NCI-H2029 (cell line): Measurements from ENCODE around the gene ETFRF1.

Source experiments
- DNase-seq: peaks from one replicate; lab custom pipeline; 2025; lab: John Stamatoyannopoulos, UW

Gene ETFRF1

GRCh38 chr12:25195056-25195971 lies at the start of gene ETFRF1, which contains the start of gene DNAI7:
ETFRF1 (plus strand) TSS chr12:25195237; CDS start chr12:25203957, 8,720 bp downstream.
DNAI7 (minus strand) TSS chr12:25195160; CDS start chr12:25195078, 82 bp downstream.
- peak; percentile 94 for DNase-seq

DNA sequence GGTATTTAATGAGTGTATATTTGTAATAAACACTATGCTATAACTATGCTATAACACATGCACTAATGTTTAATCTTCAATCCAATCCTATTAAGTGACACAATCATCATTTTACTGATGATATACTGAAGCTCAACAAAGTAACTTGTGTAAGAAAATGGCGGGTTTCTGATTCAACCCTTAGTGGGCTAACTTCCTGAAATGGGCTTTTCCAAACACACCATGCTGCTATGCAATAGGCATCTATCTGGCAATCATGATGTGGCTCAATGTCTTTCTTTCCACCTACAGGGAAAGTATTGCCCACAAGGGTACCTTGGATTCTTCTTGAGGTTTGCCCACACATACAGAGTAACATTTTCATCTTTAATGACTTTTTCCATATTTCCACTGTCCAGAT lies 48.4 kb upstream of the ETFRF1 start:
- DNase-seq, result no peak

DNA sequence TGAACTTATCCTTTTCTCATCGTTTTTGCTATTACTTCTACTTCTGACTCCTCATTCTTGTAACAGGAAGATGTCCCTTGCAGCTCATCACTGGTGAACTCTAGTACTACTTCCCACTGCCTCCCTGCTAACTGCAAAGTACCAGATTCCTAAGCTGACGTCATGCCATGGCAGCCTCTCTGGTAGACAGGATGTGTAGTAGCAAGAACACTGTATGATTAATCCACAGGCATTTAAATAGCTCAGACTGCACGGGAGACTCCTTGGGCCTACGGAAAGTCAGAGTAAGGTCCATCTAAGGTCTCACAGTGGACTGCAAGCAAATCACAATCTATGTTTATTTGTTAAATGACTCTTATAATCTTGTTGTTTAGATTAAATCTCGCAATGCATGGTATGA lies 43.6 kb upstream of the ETFRF1 start:
- DNase-seq, result no peak

DNA sequence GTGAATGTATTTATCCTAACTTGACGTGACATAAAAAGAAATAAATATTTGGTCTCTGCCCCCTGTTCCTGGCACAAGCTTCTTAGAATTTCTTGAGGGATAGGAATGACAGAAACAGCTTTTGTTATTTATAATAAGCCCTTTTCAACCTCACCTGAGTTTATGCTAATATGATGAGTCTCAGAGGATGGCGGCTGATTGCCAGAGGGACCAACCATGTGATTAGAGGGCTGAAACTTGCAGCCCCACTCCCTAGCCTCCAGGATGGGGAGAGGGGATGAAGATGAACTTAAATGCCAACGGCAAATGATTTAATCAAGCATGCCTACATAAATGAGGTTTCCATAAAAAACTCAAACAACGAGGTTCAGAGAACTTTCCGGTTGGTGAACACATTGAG lies 43.0 kb upstream of the ETFRF1 start:
- DNase-seq, result no peak

DNA sequence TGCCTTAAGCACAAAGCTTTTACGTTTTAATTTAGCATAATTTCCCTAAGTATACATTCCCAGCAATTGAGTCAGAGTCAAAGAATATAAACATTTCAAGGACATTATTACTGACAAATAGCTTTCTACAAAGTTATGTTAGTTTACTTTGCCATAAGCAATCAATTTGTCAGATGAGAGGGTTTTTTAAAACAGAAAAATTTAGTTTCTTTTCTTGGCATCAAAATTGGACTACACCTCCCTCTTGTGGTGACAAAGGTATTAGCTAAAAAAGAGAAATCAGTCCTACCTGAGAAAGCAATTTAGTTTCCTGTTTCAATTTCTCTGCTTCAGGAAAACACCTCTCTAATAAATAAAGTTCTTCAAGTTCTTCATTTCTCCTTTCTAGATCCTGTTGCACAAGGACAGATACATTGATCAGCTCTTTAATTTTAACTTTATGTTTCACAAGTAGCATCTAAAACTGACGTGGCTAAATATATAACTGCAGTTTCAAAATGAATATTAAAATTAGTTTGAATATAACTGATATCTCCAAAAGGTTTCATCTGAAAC lies 39.9 kb upstream of the ETFRF1 start:
- peak; percentile 3 for DNase-seq

- DNase-seq, result no peak
These were observed 39.0 kb upstream of the ETFRF1 start for GRCh38 chr12:25156061-25156460.

DNA sequence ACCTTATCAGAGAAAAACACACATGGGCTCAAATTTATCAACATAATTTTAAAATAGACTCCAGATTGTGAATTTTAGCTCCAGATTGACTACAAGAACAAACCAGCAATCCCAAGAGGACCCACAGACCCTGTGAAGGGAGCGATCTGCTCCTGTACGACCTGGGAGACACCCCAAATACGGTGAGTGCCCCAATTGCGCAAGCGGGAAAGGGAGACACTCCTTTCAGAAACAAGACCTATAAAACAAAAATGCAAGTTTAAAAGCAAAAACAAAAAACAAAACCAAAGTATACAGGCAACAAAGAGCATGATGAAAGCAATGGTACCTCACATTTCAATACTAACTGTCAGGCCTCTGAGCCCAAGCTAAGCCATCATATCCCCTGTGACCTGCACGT lies 32.2 kb upstream of the ETFRF1 start:
- DNase-seq, result no peak

GRCh38 chr12:25182765-25183164 lies 12.3 kb upstream of the ETFRF1 start:
- DNase-seq, result no peak

DNA sequence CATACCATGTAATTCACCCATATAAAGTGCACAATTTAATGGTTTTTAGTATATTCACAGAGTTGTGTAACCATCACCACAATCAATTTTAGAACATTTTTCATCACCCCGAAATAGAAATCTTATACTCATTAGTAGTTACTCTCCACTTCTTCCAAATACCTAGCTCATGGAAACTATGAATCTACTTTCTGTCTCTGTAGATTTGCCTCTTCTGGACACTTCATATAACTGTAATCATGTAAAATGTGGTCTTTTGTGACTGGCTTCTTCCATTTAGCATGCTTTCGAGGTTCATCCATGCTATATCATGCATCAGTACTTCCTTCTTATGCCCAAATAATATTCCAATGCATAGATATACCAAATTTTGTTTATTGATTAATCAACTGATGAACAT lies 10.9 kb upstream of the ETFRF1 start:
- DNase-seq, result no peak

DNA sequence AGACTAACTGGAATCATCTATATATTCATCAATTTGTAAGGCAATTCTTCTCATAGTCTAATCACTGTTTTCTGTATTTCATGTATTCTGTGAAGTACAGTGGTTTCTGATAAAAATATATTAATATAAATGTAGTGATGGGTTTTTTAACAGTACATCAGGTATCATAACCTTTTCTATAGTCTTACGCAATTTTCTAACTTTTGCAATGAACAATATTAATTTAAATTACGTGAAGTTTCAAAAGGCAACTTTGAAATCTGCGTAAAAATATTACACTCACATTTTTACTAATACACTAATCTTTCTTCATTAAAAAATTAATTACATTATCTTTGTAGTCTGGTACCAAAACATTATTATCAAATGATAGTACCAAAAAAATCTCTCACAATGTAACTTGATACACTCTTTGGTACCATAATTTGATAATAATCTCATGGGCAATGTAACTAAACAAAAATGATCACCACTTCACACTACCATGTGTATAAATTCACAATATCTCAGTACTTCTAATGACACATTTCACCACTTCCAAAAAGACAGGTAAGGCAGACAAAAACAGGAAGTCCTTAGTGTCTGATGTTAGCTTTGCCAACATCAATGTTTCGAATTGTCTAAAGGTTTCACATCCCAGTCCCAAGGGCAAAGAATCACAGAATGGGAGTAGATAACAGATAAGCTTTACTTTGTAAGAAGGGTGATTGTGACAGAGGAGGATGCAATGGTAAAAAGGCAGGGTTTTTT lies 8.8 kb upstream of the ETFRF1 start:
- DNase-seq, result no peak

GRCh38 chr12:25186788-25187402 lies 8.1 kb upstream of the ETFRF1 start:
- DNase-seq, result no peak

DNA sequence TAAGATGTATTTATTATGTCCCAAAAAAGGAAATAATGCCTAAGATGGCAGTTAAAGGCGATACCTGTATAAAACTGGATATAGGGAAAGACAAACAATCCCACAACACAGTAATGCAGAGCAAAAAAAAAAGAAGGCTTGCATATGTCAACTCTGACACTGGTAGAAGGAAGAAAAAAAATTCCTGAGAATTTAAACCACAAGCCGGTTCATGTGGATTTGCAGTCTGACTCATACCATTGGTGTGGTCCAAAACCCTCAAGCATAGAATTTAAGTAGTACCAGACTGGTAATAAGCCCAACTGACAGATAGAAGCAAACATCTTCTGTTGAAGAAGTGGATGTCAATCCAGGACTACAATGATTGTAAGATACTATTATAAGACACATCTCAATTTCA lies 7.3 kb upstream of the ETFRF1 start:
- DNase-seq, result no peak

DNA sequence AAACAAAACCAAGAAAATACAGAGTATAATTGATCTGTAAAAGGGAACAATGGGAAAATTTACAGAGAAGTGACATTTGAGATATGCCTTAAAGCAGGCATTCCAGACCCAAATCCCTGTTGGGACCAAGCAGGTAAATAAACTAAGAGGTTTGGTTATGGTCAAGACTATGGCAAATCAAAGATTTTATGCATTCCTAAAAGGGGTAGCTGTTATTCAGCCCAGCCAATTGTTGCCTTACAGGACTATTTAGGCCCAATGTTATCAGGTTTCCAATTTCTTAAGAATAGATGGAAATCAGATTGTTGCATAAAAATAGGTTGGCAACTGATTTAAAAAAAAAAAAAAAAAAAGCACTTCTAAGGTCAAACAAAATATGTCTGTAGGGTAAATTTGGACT lies 5.4 kb upstream of the ETFRF1 start:
- no peak for DNase-seq

DNA sequence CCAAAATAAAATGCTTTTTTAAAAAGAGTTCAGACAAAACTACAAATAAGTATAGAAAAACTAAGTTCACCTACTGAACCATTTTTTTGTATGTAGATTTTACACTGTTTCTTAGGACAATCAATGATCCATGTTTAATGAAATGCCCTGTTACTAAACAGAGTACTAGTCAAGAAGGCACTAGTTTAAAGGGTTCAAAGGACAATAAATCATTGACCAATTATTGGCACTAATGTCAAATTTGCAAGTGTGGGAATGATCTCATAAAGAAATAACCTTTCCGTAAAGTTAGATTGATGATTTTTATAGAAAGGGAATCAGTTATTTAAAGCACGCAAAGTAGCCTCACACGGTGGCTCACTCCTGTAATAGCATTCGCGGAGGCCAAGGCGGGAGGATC lies 4.2 kb upstream of the ETFRF1 start:
- DNase-seq, result no peak

- DNase-seq, result no peak
These were observed 823 bp upstream of the ETFRF1 start for GRCh38 chr12:25194214-25194613.

GRCh38 chr12:25194722-25195055 lies 348 bp upstream of the ETFRF1 start:
- DNase-seq, result no peak

- no peak for DNase-seq
These were observed 2.6 kb downstream of the ETFRF1 start for GRCh38 chr12:25197608-25198007.

- DNase-seq, result no peak
These were observed 5.7 kb downstream of the ETFRF1 start for GRCh38 chr12:25200703-25201102.

- no peak for DNase-seq
These were observed 7.1 kb downstream of the ETFRF1 start for GRCh38 chr12:25202137-25202536.

GRCh38 chr12:25207411-25207810 lies 12.4 kb downstream of the ETFRF1 start:
- DNase-seq, result no peak

GRCh38 chr12:25207846-25208245 lies 12.8 kb downstream of the ETFRF1 start:
- no peak for DNase-seq

GRCh38 chr12:25208554-25208953 lies 13.5 kb downstream of the ETFRF1 start:
- DNase-seq, result no peak

GRCh38 chr12:25213338-25213737 lies 18.3 kb downstream of the ETFRF1 start:
- DNase-seq, result no peak
